HCT116 (cell line): Measurements from ENCODE around the gene PPP1R37.

Experiments used
- EZH2 ChIP-seq: fragments of 200-600 bp; sonication (generic); IDR thresholded peaks from 2 replicates; pipeline ENCODE4 v1.6.1; 2017; ENCODE audit warnings: antibody characterized with exemption, mixed run types
- JUND ChIP-seq: IDR thresholded peaks from 2 replicates; pipeline ENCODE4 v1.6.1; 2012
- POLR2A ChIP-seq: IDR thresholded peaks from 2 replicates; pipeline ENCODE4 v1.7.0; 2011; ENCODE audit warnings: borderline replicate concordance; ENCODE audit not compliant: insufficient read depth, insufficient read length; ENCODE audit errors: extremely low read depth
- POLR2AphosphoS5 ChIP-seq: IDR thresholded peaks from 2 replicates; pipeline ENCODE4 v1.6.1; 2011; ENCODE audit warnings: mild to moderate bottlenecking, low read depth, low read length, moderate library complexity
- TCF7L2 ChIP-seq: IDR thresholded peaks from 2 replicates; pipeline ENCODE4 v1.7.0; 2011; ENCODE audit warnings: borderline replicate concordance, inconsistent platforms; ENCODE audit not compliant: insufficient read depth, insufficient read length; ENCODE audit errors: extremely low read depth
- YY1 ChIP-seq: IDR thresholded peaks from 2 replicates; pipeline ENCODE4 v1.6.1; 2011; ENCODE audit warnings: low read length, low read depth, moderate library complexity, mild to moderate bottlenecking; ENCODE audit not compliant: insufficient replicate concordance; ENCODE audit errors: extremely low read depth
- ZBTB33 ChIP-seq: IDR thresholded peaks from 2 replicates; pipeline ENCODE4 v1.6.1; 2011; ENCODE audit warnings: mild to moderate bottlenecking, low read length, moderate library complexity; ENCODE audit not compliant: insufficient replicate concordance; ENCODE audit errors: extremely low read depth
- ZNF274 ChIP-seq: fragments of 200-500 bp; sonication (Bioruptor generic); IDR thresholded peaks from 2 replicates; pipeline ENCODE4 v1.6.1; 2014; ENCODE audit warnings: mild to moderate bottlenecking, low read depth, low read length, inconsistent platforms
- TF ChIP-seq, protein P1 (sequence below), 3 experiments: fragments of 200-600 bp in 1 of 3; sonication (generic) in 1 of 3; IDR thresholded peaks in 2 of 3; conservative IDR thresholded peaks in 1 of 3; 2 replicates each; pipeline ENCODE4 v1.5.1; 2012 to 2017; ENCODE audit warnings: low read depth in 2 of 3, low read length in 2 of 3, antibody characterized with exemption in 1 of 3, borderline replicate concordance in 1 of 3, control low read depth in 1 of 3, mild to moderate bottlenecking in 1 of 3, mixed read lengths in 1 of 3, mixed run types in 1 of 3, moderate library complexity in 1 of 3; ENCODE audit not compliant: insufficient read depth in 1 of 3
- TF ChIP-seq, protein P2 (sequence below): IDR thresholded peaks from 2 replicates; pipeline ENCODE4 v1.6.1; 2012

GRCh38 chr19:45098521-45099466, 5.8 kb downstream of the PPP1R37 start:
- TF ChIP-seq ZNF274 (no peak), JUND (no peak), YY1 (no peak), POLR2A (no peak), ZBTB33 (no peak), POLR2AphosphoS5 (no peak), EZH2 (no peak), TCF7L2 (no peak)
- TF ChIP-seq, protein P1, sequence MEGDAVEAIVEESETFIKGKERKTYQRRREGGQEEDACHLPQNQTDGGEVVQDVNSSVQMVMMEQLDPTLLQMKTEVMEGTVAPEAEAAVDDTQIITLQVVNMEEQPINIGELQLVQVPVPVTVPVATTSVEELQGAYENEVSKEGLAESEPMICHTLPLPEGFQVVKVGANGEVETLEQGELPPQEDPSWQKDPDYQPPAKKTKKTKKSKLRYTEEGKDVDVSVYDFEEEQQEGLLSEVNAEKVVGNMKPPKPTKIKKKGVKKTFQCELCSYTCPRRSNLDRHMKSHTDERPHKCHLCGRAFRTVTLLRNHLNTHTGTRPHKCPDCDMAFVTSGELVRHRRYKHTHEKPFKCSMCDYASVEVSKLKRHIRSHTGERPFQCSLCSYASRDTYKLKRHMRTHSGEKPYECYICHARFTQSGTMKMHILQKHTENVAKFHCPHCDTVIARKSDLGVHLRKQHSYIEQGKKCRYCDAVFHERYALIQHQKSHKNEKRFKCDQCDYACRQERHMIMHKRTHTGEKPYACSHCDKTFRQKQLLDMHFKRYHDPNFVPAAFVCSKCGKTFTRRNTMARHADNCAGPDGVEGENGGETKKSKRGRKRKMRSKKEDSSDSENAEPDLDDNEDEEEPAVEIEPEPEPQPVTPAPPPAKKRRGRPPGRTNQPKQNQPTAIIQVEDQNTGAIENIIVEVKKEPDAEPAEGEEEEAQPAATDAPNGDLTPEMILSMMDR (IDR thresholded peaks at IDR 0.05 in 2 of 3, conservative IDR thresholded peaks at IDR 0.05 in 1 of 3; ENCODE audit: borderline replicate concordance in 1 of 3, insufficient read depth in 1 of 3, low read depth in 2 of 3, low read length in 2 of 3), result no peak
- TF ChIP-seq, protein P2, sequence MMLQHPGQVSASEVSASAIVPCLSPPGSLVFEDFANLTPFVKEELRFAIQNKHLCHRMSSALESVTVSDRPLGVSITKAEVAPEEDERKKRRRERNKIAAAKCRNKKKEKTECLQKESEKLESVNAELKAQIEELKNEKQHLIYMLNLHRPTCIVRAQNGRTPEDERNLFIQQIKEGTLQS, result no peak
